Hypothalamus (tissue), 51 donors: ENCODE data around the gene EPB41L2.
"Not testable (repeated sequence)": the region's sequence is repeated elsewhere in the genome, so short reads cannot be mapped to it uniquely, and the experiment has no call there.

ENCODE experiments used
- DNase-seq, 51 donors: peaks; one replicate each; lab custom pipeline; 2025; lab: John Stamatoyannopoulos, UW

EPB41L2 gene

GRCh38 chr6:130928158-130928912 lies 134.7 kb downstream of the EPB41L2 start:
- DNase-seq: peak in 1 of 51 donors; percentile 22

DNA sequence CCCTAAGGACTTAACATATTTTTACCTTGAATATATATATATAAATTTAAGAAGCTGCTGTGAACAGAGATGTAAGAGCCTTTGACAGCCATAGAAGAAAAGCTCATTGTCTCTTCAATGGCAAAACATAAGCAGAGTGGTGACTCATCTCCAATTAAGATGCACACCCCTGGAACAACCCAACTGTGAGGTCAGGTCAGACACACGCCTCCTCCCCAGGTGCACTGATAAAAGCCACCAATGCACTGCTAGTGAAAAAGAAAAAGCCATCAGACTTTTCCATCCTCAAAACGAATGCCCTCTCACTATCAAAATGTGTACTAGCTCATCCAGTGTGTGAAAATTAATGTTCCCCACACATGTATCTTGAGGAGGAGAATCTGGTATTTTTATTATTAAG lies 135.7 kb downstream of the EPB41L2 start:
- peak in 1 of 51 donors; percentile 8 for DNase-seq

DNA sequence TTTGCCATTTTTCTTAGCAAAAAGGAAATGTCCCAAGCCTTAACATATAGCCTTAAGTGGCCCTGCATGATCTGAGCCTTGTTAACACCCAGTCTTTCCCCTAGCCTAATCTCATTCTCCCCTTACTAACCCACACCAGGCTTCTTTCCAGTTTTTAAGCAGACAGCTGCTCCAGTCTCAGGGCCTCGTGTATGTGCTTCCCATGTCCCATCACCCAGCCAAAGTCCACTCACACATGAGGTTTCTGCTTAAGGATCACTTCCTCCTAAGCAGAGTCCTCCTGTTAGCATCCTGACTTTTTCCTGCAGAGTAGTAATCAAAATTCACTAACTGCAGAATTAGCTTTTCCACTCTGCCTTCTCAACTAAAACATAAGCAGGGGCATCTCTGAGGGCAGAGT lies 139.7 kb downstream of the EPB41L2 start:
- no peak for DNase-seq

GRCh38 chr6:130922922-130923321 lies 140.1 kb downstream of the EPB41L2 start:
- no peak for DNase-seq

GRCh38 chr6:130920969-130921368 lies 142.1 kb downstream of the EPB41L2 start:
- no peak for DNase-seq

GRCh38 chr6:130918171-130918570 lies 144.9 kb downstream of the EPB41L2 start:
- no peak for DNase-seq

DNA sequence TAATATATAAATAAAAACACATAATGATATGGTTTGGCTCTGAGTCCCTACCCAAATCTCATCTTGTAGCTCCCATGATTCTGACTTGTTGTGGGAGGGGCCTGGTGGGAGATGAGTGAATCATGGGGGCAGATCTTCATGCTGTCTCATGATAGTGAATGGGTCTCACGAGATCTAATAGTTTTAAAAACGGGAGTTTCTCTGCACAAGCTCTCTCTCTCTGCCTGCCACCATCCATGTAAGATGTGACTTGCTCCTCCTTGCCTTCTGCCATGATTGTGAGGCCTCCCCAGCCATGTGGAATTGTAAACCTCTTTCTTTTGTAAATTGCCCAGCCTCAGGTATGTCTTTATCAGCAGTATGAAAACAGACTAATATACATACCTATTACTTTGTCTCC lies 147.4 kb downstream of the EPB41L2 start:
- not testable (repeated sequence) for DNase-seq

- no peak for DNase-seq
Measured at GRCh38 chr6:130913120-130913519, 149.9 kb downstream of the EPB41L2 start.

DNA sequence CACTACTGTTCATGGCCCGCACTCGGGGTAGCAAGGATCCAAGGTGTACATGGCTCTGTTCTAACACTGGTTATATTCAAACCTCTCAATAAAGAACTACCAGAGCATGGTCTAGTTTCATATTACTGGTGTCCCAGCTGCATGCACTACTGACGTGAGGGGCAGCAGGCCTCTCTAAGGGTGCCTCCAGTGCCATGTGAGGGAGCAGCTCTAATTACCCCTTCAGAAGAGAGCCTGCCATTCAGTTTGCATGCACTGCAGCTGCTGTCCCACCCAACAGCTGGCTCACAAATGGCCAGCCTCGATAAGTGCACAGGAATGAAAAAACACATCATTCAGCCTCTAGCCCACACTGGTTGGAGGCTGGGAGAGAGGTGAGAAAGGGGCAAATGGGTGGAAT lies 150.6 kb downstream of the EPB41L2 start:
- peak in 4 of 51 donors; percentile 7 to 18 (median 16) for DNase-seq

- DNase-seq: no peak
Measured at GRCh38 chr6:130908958-130909357, 154.1 kb downstream of the EPB41L2 start.

DNA sequence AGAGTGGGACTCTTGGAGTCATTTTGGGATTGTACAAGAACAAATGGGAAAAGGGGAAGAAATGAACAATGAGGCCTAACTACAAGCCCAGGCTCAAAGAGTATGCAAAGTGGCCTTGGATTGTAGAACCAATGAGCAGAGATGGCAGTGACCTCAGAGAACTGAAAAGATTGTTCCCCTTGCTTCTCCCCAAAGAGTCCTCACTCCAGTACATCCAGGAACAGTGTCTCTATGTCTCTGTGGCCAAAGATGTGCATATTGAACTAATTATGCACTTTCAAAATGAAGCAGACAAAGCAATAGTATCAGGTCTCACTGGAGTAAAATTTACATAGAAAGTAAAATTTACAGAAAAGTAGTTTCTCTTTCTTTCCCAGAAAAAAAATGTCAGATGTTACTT lies 154.9 kb downstream of the EPB41L2 start:
- DNase-seq: no peak

DNA sequence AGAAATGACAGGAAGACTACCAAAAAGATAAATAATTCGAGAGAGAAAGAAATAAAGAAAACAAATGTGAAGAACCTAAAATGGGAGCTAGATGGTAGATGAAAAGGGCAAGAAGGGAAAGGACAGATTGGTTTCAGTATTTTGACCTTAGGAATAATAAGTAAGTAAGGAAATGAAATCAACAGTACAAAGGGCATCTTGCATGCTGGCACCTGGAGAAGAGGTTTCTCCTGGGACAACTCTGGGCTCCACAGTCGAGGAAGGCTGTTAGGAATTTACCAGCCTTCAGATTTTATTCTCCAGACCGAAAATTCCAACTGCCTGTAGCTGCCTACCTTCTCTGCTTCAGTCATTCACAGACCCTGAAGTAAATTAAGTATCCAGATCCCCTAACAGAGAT lies 155.4 kb downstream of the EPB41L2 start:
- no peak for DNase-seq

GRCh38 chr6:130906736-130907381 lies 156.2 kb downstream of the EPB41L2 start:
- no peak for DNase-seq

- no peak for DNase-seq
Measured at GRCh38 chr6:130903602-130904001, 159.4 kb downstream of the EPB41L2 start.

- DNase-seq: no peak
Measured at GRCh38 chr6:130903007-130903406, 160.0 kb downstream of the EPB41L2 start.

GRCh38 chr6:130900913-130901312 lies 162.1 kb downstream of the EPB41L2 start:
- peak in 7 of 51 donors; percentile 6 to 30 (median 18) for DNase-seq

DNA sequence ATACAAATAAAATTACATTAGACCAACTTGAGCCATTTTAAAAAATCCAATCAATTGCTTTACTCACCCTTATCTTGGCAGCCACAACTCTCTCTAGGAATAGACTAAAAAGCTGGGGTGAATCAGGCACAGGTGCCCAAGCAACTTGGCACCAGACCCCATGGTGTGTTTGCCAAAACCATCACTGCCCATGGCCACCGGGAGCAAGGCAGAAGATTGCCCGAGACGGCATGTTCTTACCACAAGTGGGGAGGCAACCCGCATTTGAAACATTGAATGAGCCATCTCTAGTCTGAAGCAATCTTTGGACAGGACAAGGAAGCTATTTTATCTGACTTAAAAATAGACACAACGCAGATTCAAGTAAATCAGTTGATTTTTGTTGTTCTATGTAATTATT lies 166.8 kb downstream of the EPB41L2 start:
- DNase-seq: peak in 17 of 51 donors; percentile 3 to 67 (median 36)

DNA sequence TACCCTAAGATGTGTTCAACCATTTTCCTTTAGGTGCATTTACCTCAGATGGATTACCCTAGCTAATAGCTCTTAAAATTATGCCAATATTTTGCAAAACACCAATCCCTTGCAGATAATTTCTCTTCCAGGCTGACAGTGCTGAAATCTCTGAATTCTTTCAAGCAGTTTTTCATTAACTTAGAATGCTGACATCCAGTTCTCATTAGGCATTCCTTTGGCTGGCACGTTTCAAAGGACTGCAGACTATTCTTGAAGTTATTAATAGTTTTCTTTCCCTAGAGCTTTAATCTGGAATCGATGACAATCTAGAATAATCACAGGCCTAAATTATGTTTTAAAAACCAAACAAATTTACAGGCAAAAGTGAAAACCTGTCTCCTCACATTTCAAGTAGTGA lies 167.5 kb downstream of the EPB41L2 start:
- DNase-seq: no peak

- no peak for DNase-seq
Measured at GRCh38 chr6:130893766-130894165, 169.3 kb downstream of the EPB41L2 start.

- DNase-seq: peak in 2 of 51 donors; percentile 12 to 14
Measured at GRCh38 chr6:130893277-130893676, 169.8 kb downstream of the EPB41L2 start.

GRCh38 chr6:130890521-130890971 lies 172.5 kb downstream of the EPB41L2 start:
- DNase-seq: no peak

GRCh38 chr6:130889423-130889822 lies 173.6 kb downstream of the EPB41L2 start:
- DNase-seq: no peak
